Panc1 (cell line): Measurements from ENCODE around the gene ESRRG. TPM values are rescaled to one million over a fixed set of nuclear protein-coding genes. Genes with fewer than 3 reads are reported as not detected.

Experiments used
- ATAC-seq: fragments of 200-7000 bp; cut with Tn5 transposase; 2 replicates; pipeline ENCODE4 v1.9.1; 2020; ENCODE audit warnings: mild to moderate bottlenecking, moderate library complexity
- BruUV-seq: library from RNA; stranded (reverse); fragments of 400-500 nt; replicated peaks from 2 replicates; lab custom pipeline; 2021; lab: Mats Ljungman, UMichigan
- CTCF ChIA-PET: fragments of 300-600 bp; sonication (Branson Sonifier 250); formaldehyde crosslinking; loops from one replicate; lab custom pipeline; 2022; ENCODE audit warnings: antibody characterized with exemption; lab: Charles Lee
- POLR2A ChIA-PET: fragments of 300-600 bp; sonication (Branson Sonifier 250); formaldehyde crosslinking; loops from one replicate; lab custom pipeline; 2022; ENCODE audit warnings: antibody characterized with exemption; lab: Charles Lee
- DNase-seq: peaks from one replicate; pipeline ENCODE4 v3.0.0-alpha.2; 2010; ENCODE audit warnings: low read depth, low spot score
- H3K27ac ChIP-seq: 2 replicates; pipeline ENCODE4 v1.5.1; 2011; ENCODE audit warnings: mild to moderate bottlenecking, low read length, inconsistent platforms
- H3K27me3 ChIP-seq: fragments of 200-500 bp; sonication (Bioruptor generic); 2 replicates; pipeline ENCODE4 v1.6.0; 2014; ENCODE audit warnings: low read length, inconsistent platforms; ENCODE audit not compliant: control insufficient read depth, insufficient read depth
- H3K36me3 ChIP-seq: fragments of 200-500 bp; sonication (Bioruptor generic); 2 replicates; pipeline ENCODE4 v1.5.1; 2014; ENCODE audit warnings: inconsistent platforms, mild to moderate bottlenecking, low read length, moderate library complexity; ENCODE audit not compliant: control insufficient read depth, insufficient read depth
- H3K4me1 ChIP-seq: 2 replicates; pipeline ENCODE4 v1.5.1; 2011; ENCODE audit warnings: inconsistent platforms, mild to moderate bottlenecking, low read length, moderate library complexity; ENCODE audit not compliant: control insufficient read depth, insufficient read depth
- H3K4me3 ChIP-seq, 2 experiments: 2 replicates each; pipeline ENCODE4 v1.5.1; 2011 to 2012; ENCODE audit warnings: low read depth in 2 of 2, low read length in 2 of 2, mild to moderate bottlenecking in 2 of 2, inconsistent platforms in 1 of 2, moderate library complexity in 1 of 2
- H3K9me3 ChIP-seq: fragments of 200-500 bp; sonication (Bioruptor generic); 2 replicates; pipeline ENCODE4 v1.5.1; 2014; ENCODE audit warnings: low read depth, mild to moderate bottlenecking, inconsistent platforms, low read length, moderate library complexity; ENCODE audit not compliant: control insufficient read depth, insufficient read depth
- POLR2AphosphoS5 ChIP-seq: IDR thresholded peaks from 2 replicates; pipeline ENCODE4 v1.6.1; 2012; ENCODE audit warnings: mild to moderate bottlenecking, low read depth, low read length, moderate library complexity
- SIN3A ChIP-seq: IDR thresholded peaks from 2 replicates; pipeline ENCODE4 v1.6.1; 2012; ENCODE audit warnings: low read depth, mild to moderate bottlenecking, low read length, moderate library complexity, borderline replicate concordance; ENCODE audit not compliant: insufficient read depth
- TCF7L2 ChIP-seq: IDR thresholded peaks from 2 replicates; pipeline ENCODE4 v1.6.1; 2011; ENCODE audit warnings: mild to moderate bottlenecking, low read depth, low read length, inconsistent platforms
- in situ Hi-C: cut with HindIII; loops from 2 replicates; pipeline ENCODE4 v1.10.0; 2016; ENCODE audit warnings: low sequenced_read_pairs, low pct_unique_long_range_greater_than_20kb
- intact Hi-C: fragments of 100-400 bp; cut with micrococcal nuclease; formaldehyde crosslinking; loops from one replicate; pipeline ENCODE4 v1.10.0; 2022; ENCODE audit not compliant: unreplicated experiment
- total RNA-seq: library from RNA; stranded (reverse); gene quantifications from one replicate; pipeline ENCODE4 v1.2.1, GENCODE V29; 2021; ENCODE audit not compliant: unreplicated experiment
- TF ChIP-seq, protein P1 (sequence below): fragments of 450-650 bp; IDR thresholded peaks from 2 replicates; pipeline ENCODE4 v1.5.1; 2017; ENCODE audit warnings: mild to moderate bottlenecking
- TF ChIP-seq, protein P2 (sequence below), 2 experiments: IDR thresholded peaks; 2 replicates each; pipeline ENCODE4 v1.6.1; 2011 to 2012; ENCODE audit warnings: low read depth in 2 of 2, control low read depth in 1 of 2, low read length in 1 of 2, mild to moderate bottlenecking in 1 of 2, moderate library complexity in 1 of 2; ENCODE audit not compliant: insufficient read depth in 1 of 2

Gene ESRRG
- total RNA-seq, 1 experiment from 2014 or later = not detected

DNA sequence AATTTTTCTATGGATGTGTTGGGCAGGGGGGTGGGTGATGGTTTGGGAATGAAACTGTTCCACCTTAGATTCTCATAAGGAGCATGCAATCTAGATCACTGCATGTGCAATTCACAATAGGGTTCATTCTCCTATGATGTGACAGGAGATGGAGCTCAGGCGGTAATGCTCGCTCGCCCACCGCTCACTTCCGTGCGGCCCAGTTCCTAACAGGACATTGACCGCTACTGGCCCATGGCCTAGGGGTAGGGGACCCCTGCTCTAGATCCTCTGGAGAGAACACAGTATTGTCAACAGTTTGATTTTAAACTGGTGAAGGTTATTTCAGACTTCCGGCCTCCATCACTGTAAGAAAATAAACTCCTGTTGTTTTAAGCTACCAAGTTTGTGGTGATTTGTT, 245.0 kb downstream of the ESRRG start:
- DNase-seq = no peak
- BruUV-seq = no TSS peak
- POLR2A ChIA-PET = no interaction called here
- no peaks in the 10 kb centered on the region for H3K9me3 ChIP-seq
- CTCF ChIA-PET = no interaction called here
- H3K4me1 ChIP-seq = no peaks in the 10 kb centered on the region
- no peaks in the 10 kb centered on the region for H3K27me3 ChIP-seq
- H3K27ac ChIP-seq = no peak overlapping the region
- intact Hi-C loops (no loop called here), in situ Hi-C loops (no loop called here)
- TF ChIP-seq TCF7L2 (no peak), SIN3A (no peak), POLR2AphosphoS5 (no peak)
- TF ChIP-seq, protein P1, sequence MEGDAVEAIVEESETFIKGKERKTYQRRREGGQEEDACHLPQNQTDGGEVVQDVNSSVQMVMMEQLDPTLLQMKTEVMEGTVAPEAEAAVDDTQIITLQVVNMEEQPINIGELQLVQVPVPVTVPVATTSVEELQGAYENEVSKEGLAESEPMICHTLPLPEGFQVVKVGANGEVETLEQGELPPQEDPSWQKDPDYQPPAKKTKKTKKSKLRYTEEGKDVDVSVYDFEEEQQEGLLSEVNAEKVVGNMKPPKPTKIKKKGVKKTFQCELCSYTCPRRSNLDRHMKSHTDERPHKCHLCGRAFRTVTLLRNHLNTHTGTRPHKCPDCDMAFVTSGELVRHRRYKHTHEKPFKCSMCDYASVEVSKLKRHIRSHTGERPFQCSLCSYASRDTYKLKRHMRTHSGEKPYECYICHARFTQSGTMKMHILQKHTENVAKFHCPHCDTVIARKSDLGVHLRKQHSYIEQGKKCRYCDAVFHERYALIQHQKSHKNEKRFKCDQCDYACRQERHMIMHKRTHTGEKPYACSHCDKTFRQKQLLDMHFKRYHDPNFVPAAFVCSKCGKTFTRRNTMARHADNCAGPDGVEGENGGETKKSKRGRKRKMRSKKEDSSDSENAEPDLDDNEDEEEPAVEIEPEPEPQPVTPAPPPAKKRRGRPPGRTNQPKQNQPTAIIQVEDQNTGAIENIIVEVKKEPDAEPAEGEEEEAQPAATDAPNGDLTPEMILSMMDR = no peak
- TF ChIP-seq, protein P2, sequence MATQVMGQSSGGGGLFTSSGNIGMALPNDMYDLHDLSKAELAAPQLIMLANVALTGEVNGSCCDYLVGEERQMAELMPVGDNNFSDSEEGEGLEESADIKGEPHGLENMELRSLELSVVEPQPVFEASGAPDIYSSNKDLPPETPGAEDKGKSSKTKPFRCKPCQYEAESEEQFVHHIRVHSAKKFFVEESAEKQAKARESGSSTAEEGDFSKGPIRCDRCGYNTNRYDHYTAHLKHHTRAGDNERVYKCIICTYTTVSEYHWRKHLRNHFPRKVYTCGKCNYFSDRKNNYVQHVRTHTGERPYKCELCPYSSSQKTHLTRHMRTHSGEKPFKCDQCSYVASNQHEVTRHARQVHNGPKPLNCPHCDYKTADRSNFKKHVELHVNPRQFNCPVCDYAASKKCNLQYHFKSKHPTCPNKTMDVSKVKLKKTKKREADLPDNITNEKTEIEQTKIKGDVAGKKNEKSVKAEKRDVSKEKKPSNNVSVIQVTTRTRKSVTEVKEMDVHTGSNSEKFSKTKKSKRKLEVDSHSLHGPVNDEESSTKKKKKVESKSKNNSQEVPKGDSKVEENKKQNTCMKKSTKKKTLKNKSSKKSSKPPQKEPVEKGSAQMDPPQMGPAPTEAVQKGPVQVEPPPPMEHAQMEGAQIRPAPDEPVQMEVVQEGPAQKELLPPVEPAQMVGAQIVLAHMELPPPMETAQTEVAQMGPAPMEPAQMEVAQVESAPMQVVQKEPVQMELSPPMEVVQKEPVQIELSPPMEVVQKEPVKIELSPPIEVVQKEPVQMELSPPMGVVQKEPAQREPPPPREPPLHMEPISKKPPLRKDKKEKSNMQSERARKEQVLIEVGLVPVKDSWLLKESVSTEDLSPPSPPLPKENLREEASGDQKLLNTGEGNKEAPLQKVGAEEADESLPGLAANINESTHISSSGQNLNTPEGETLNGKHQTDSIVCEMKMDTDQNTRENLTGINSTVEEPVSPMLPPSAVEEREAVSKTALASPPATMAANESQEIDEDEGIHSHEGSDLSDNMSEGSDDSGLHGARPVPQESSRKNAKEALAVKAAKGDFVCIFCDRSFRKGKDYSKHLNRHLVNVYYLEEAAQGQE (IDR thresholded peaks at IDR 0.05; ENCODE audit: insufficient read depth in 1 of 2, low read depth in 2 of 2, low read length in 1 of 2) = no peak
- no peaks in the 10 kb centered on the region for H3K36me3 ChIP-seq
- no peak for ATAC-seq
- no peak overlapping the region for H3K4me3 ChIP-seq

DNA sequence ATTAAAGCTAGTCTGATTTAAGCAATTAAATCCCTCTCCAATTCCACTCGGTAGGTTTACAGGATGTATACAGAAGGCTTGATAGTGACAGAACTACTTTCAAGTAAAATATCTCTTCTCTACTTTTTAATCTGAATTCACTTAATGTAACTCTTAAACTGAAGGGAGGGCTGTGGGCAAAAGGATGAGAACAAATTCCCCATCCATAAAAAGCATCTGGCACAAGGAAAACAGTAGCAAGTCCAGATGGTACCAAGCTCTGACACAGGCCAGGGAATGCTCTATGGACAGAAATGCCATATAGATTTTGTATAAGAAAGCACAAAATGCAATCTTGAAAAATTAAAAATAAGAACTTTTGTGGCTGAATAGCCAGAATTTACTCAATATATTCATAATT, 246.9 kb downstream of the ESRRG start:
- intact Hi-C loops (no loop called here), in situ Hi-C loops (no loop called here)
- POLR2A ChIA-PET = no interaction called here
- DNase-seq (no peak), ATAC-seq (no peak)
- Histone ChIP-seq H3K4me3 (no peak overlapping the region), H3K27me3 (no peaks in the 10 kb centered on the region), H3K9me3 (no peaks in the 10 kb centered on the region), H3K36me3 (no peaks in the 10 kb centered on the region), H3K27ac (no peak overlapping the region), H3K4me1 (no peaks in the 10 kb centered on the region)
- CTCF ChIA-PET = no interaction called here
- no TSS peak for BruUV-seq
- no peak for TF ChIP-seq POLR2AphosphoS5
- TF ChIP-seq, protein P1 = no peak
- TF ChIP-seq, protein P2 (IDR thresholded peaks at IDR 0.05; ENCODE audit: insufficient read depth in 1 of 2, low read depth in 2 of 2, low read length in 1 of 2) = no peak
- TF ChIP-seq SIN3A = no peak
- TF ChIP-seq TCF7L2 = no peak
